HepG2 (cell line): ENCODE measurements around the gene RAB3A. TPM values are rescaled to one million over a fixed set of nuclear protein-coding genes. Genes with fewer than 3 reads are reported as not detected.

Source experiments
- ATAC-seq: fragments of 200-7000 bp; cut with Tn5 transposase; 3 replicates; pipeline ENCODE4 v1.9.1; 2020; ENCODE audit warnings: mild to moderate bottlenecking, moderate library complexity
- BruUV-seq: library from RNA; stranded (reverse); fragments of 400-500 nt; replicated peaks from 2 replicates; lab custom pipeline; 2021; lab: Mats Ljungman, UMichigan
- CTCF ChIA-PET: fragments of 300-600 bp; formaldehyde crosslinking; extraction: SDS; loops from one replicate; lab custom pipeline; 2021; ENCODE audit warnings: low total read pairs, inconsistent platforms, low intra/inter-chr PET ratio; lab: Yijun Ruan, JAX
- POLR2A ChIA-PET: fragments of 350-600 bp; sonication (Branson Sonifier 250); formaldehyde crosslinking; loops from one replicate; lab custom pipeline; 2020; ENCODE audit warnings: antibody characterized with exemption, inconsistent platforms; lab: Yijun Ruan, JAX
- DNase-seq: peaks from one replicate; pipeline ENCODE4 v3.0.0-alpha.2; 2015; ENCODE audit warnings: low spot score
- FAIRE-seq: peaks from 3 replicates; lab custom pipeline; 2011; peaks lifted over from hg19 to GRCh38; lab: Jason Lieb, UNC
- H2AFZ ChIP-seq: one replicate; pipeline ENCODE4 v1.6.1; 2011; ENCODE audit warnings: low read length, inconsistent platforms
- H3K27ac ChIP-seq: fragments of 300-600 bp; 3 replicates; pipeline ENCODE4 v1.8.0; 2011; ENCODE audit warnings: mixed run types, mild to moderate bottlenecking, mixed read lengths, low read length, inconsistent platforms; ENCODE audit not compliant: insufficient read depth; ENCODE audit errors: extremely low read length
- H3K27me3 ChIP-seq, 2 experiments: fragments of 200-600 bp in 1 of 2; 2 replicates in 1 of 2; 3 replicates in 1 of 2; pipeline versions ENCODE4 v1.6.0 to v1.8.0; 2011; ENCODE audit warnings: low read length in 2 of 2, mild to moderate bottlenecking in 2 of 2, moderate library complexity in 2 of 2, inconsistent platforms in 1 of 2; ENCODE audit not compliant: insufficient read depth in 2 of 2, control insufficient read depth in 1 of 2
- H3K36me3 ChIP-seq, 2 experiments: fragments of 200-600 bp in 1 of 2; replicated peaks in 1 of 2; 2 replicates in 1 of 2; 3 replicates in 1 of 2; pipeline versions ENCODE4 v1.5.1 to v1.8.0; 2011; ENCODE audit warnings: low read length in 2 of 2, inconsistent platforms in 1 of 2; ENCODE audit not compliant: insufficient read depth in 2 of 2, control insufficient read depth in 1 of 2
- H3K4me1 ChIP-seq: 2 replicates; pipeline ENCODE4 v1.5.1; 2012; ENCODE audit warnings: low read length, inconsistent platforms; ENCODE audit not compliant: insufficient read depth
- H3K4me2 ChIP-seq: 2 replicates; pipeline ENCODE4 v1.6.0; 2011; ENCODE audit warnings: low read depth, low read length, inconsistent platforms
- H3K4me3 ChIP-seq, 3 experiments: fragments of 200-600 bp in 1 of 3; sonication (generic), shearing (Covaris generic) in 1 of 3; replicated peaks in 1 of 3; 2 replicates each; pipeline ENCODE4 v1.5.1; 2011 to 2016; ENCODE audit warnings: low read length in 3 of 3, inconsistent platforms in 2 of 3, low read depth in 2 of 3, mild to moderate bottlenecking in 2 of 3, control low read depth in 1 of 3, mixed read lengths in 1 of 3; ENCODE audit not compliant: insufficient read depth in 1 of 3
- H3K79me2 ChIP-seq: one replicate; pipeline ENCODE4 v1.6.1; 2011; ENCODE audit warnings: low read length, inconsistent platforms; ENCODE audit not compliant: insufficient read depth
- H3K9ac ChIP-seq: 2 replicates; pipeline ENCODE4 v1.6.0; 2011; ENCODE audit warnings: mild to moderate bottlenecking, low read depth, low read length, inconsistent platforms; ENCODE audit not compliant: insufficient read depth
- H3K9me3 ChIP-seq: 2 replicates; pipeline ENCODE4 v1.5.1; 2012; ENCODE audit warnings: mild to moderate bottlenecking, low read length
- H4K20me1 ChIP-seq: 2 replicates; pipeline ENCODE4 v1.6.0; 2011; ENCODE audit warnings: inconsistent platforms, mild to moderate bottlenecking, low read length, moderate library complexity; ENCODE audit not compliant: insufficient read depth
- ATAD3A ChIP-seq: sonication (generic); formaldehyde crosslinking; IDR thresholded peaks from 2 replicates; pipeline ENCODE4 v1.4.0; 2020; ENCODE audit warnings: missing genetic modification reagents
- BCL6 ChIP-seq: IDR thresholded peaks from 2 replicates; pipeline ENCODE4 v1.6.1; 2016; ENCODE audit warnings: missing genetic modification reagents, missing compliant biosample characterization
- CC2D1A ChIP-seq: sonication (generic); formaldehyde crosslinking; IDR thresholded peaks from 2 replicates; pipeline ENCODE4 v1.8.1; 2023; ENCODE audit warnings: mild to moderate bottlenecking, missing genetic modification reagents
- CCDC6 ChIP-seq: sonication (generic); formaldehyde crosslinking; IDR thresholded peaks from 2 replicates; pipeline ENCODE4 v1.8.1; 2022; ENCODE audit warnings: mild to moderate bottlenecking, missing genetic modification reagents, moderate library complexity
- HCFC1 ChIP-seq: fragments of 150-350 bp; IDR thresholded peaks from 2 replicates; pipeline ENCODE4 v1.6.1; 2014; ENCODE audit warnings: low read depth, low read length
- HMGXB3 ChIP-seq: sonication (generic); formaldehyde crosslinking; IDR thresholded peaks from 2 replicates; pipeline ENCODE4 v1.4.0; 2020; ENCODE audit warnings: missing genetic modification reagents, borderline replicate concordance
- MEF2D ChIP-seq: sonication (generic); formaldehyde crosslinking; IDR thresholded peaks from 2 replicates; pipeline ENCODE4 v1.5.1; 2020; ENCODE audit warnings: mild to moderate bottlenecking, missing genetic modification reagents
- SMAD1 ChIP-seq: sonication (generic); formaldehyde crosslinking; IDR thresholded peaks from 2 replicates; pipeline ENCODE4 v1.4.0; 2020; ENCODE audit warnings: missing genetic modification reagents, low read depth, mild to moderate bottlenecking, borderline replicate concordance
- TERF1 ChIP-seq: sonication (generic); formaldehyde crosslinking; IDR thresholded peaks from 2 replicates; pipeline ENCODE4 v1.8.0; 2022; ENCODE audit warnings: mild to moderate bottlenecking, missing genetic modification reagents, moderate library complexity
- ZKSCAN1 ChIP-seq: fragments of 150-350 bp; IDR thresholded peaks from 2 replicates; pipeline ENCODE4 v1.6.1; 2014; ENCODE audit warnings: low read length
- ZNF136 ChIP-seq: sonication (generic); formaldehyde crosslinking; IDR thresholded peaks from 2 replicates; pipeline ENCODE4 v1.8.1; 2022; ENCODE audit warnings: low read depth, mild to moderate bottlenecking, moderate library complexity, missing genetic modification reagents
- ZNF234 ChIP-seq: sonication (generic); formaldehyde crosslinking; conservative IDR thresholded peaks from 2 replicates; pipeline ENCODE4 v1.5.1; 2020; ENCODE audit warnings: mild to moderate bottlenecking, missing genetic modification reagents
- ZNF292 ChIP-seq: sonication (generic); formaldehyde crosslinking; IDR thresholded peaks from 2 replicates; pipeline ENCODE4 v1.8.1; 2022; ENCODE audit warnings: mild to moderate bottlenecking, low read depth, missing genetic modification reagents, borderline replicate concordance
- ZNF460 ChIP-seq: sonication (generic); formaldehyde crosslinking; IDR thresholded peaks from 2 replicates; pipeline ENCODE4 v1.5.1; 2020; ENCODE audit warnings: missing genetic modification reagents, mild to moderate bottlenecking, borderline replicate concordance
- ZNF546 ChIP-seq: sonication (generic); formaldehyde crosslinking; conservative IDR thresholded peaks from 2 replicates; pipeline ENCODE4 v1.8.1; 2023; ENCODE audit warnings: mild to moderate bottlenecking, missing genetic modification reagents
- ZNF660 ChIP-seq: sonication (generic); formaldehyde crosslinking; IDR thresholded peaks from 2 replicates; pipeline ENCODE4 v1.5.1; 2020; ENCODE audit warnings: mild to moderate bottlenecking, low read depth, missing genetic modification reagents, borderline replicate concordance
- ZNF792 ChIP-seq: IDR thresholded peaks from 2 replicates; pipeline ENCODE4 v1.6.1; 2016
- WGBS: methylation state at CpG from one replicate; pipeline ENCODE4 v1.1.6; 2017; ENCODE audit warnings: low lambda C conversion rate; 5-methylcytosine and 5-hydroxymethylcytosine counted together
- in situ Hi-C: cut with HindIII; loops from 2 replicates; pipeline ENCODE4 v1.10.0; 2017; ENCODE audit warnings: low pct_unique_long_range_greater_than_20kb; ENCODE audit not compliant: extremely low pct_ligation_motif_present
- intact Hi-C: fragments of 100-400 bp; cut with micrococcal nuclease; formaldehyde crosslinking; loops from one replicate; pipeline ENCODE4 v1.10.0; 2022; ENCODE audit not compliant: unreplicated experiment
- polyA plus RNA-seq, 8 experiments: library from polyadenylated mRNA; depleted of rRNA in 3 of 8; stranded (reverse) in 7 of 8; unstranded in 1 of 8; fragments of >200 nt; fragmentation: Illumina TruSeq in 4 of 8; extraction: Trizol in 4 of 8; gene quantifications; 2 replicates each; pipeline versions ENCODE4 v1.2.1 to v1.2.3, GENCODE V29; 2011 to 2016; ENCODE audit warnings: low read depth in 4 of 8, missing spikeins in 1 of 8, mixed read lengths in 1 of 8; ENCODE audit not compliant: insufficient read depth in 1 of 8
- total RNA-seq, 5 experiments: library from RNA; depleted of rRNA; stranded (reverse); fragments of >200 nt; fragmentation: Illumina TruSeq; extraction: Trizol; gene quantifications; 2 replicates each; pipeline ENCODE4 v1.2.3, GENCODE V29; 2016; ENCODE audit warnings: low read depth in 1 of 5
- TF ChIP-seq, protein P1 (sequence below): IDR thresholded peaks from 2 replicates; pipeline ENCODE4 v1.6.1; 2016; ENCODE audit warnings: missing biosample characterization, missing genetic modification reagents, low read depth

RAB3A gene
- total and polyA plus RNA-seq, 2 of the 13 experiments (the other 11 are each of a cell fraction or from before 2014, with no cell fraction given) = 0.58 to 0.98 TPM

- in situ Hi-C loops = loop anchor here (5.0 to 10.0 kb wide), 2 partner anchors 46 to 209 kb away; partner anchors contain the start of gene SSBP4
- FAIRE-seq (no peak), DNase-seq (no peak), ATAC-seq (no peak)
- no peak for TF ChIP-seq ZKSCAN1
- no peak for TF ChIP-seq ZNF660 (CRISPR knock-in tag)
- TF ChIP-seq ZNF234 = no peak
- TF ChIP-seq ZNF546 = no peak
- TF ChIP-seq MEF2D (CRISPR knock-in tag) = no peak
- no peak for TF ChIP-seq ATAD3A (CRISPR knock-in tag)
- TF ChIP-seq ZNF136 (CRISPR knock-in tag) = no peak
- TF ChIP-seq HCFC1 = no peak
- TF ChIP-seq ZNF460 = no peak
- no peak for TF ChIP-seq SMAD1 (CRISPR knock-in tag)
- TF ChIP-seq CCDC6 (CRISPR knock-in tag) = no peak
- no peak for TF ChIP-seq TERF1 (CRISPR knock-in tag)
- no peak for TF ChIP-seq CC2D1A
- TF ChIP-seq BCL6 (CRISPR knock-in tag) = no peak
- TF ChIP-seq, protein P1, sequence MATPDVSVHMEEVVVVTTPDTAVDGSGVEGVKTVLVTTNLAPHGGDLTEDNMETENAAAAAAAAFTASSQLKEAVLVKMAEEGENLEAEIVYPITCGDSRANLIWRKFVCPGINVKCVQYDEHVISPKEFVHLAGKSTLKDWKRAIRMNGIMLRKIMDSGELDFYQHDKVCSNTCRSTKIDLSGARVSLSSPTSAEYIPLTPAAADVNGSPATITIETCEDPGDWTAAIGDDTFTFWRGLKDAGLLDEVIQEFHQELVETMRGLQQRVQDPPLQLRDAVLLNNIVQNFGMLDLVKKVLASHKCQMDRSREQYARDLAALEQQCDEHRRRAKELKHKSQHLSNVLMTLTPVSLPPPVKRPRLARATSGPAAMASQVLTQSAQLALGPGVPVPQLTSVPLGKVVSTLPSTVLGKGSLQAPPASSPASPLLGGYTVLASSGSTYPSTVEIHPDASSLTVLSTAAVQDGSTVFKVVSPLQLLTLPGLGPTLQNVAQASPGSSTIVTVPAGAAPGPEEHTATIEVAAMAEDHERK = no peak
- no peak for TF ChIP-seq ZNF792 (CRISPR knock-in tag)
- no peak for TF ChIP-seq HMGXB3 (CRISPR knock-in tag)
- TF ChIP-seq ZNF292 (CRISPR knock-in tag) = no peak
- Histone ChIP-seq H3K79me2 (no peaks in the 10 kb centered on the region), H3K9ac (no peak overlapping the region), H3K27me3 (peaks cover 0 to 8% of the 10 kb centered on the region in 2 experiments; a peak in 1 of 5 replicates), H2AFZ (no peak overlapping the region), H3K4me2 (peak overlapping the region; percentile 87; the same call in 1 of the 2 replicates), H3K4me3 (no peak overlapping the region), H3K4me1 (peaks cover 13% of the 10 kb centered on the region), H4K20me1 (no peaks in the 10 kb centered on the region), H3K9me3 (no peaks in the 10 kb centered on the region), H3K36me3 (0 out of 5 replicates have a peak, but pooled peaks cover 0 to 1% of the 10 kb centered on the region in 2 experiments), H3K27ac (no peak overlapping the region)
- POLR2A ChIA-PET = interaction anchor here (1.0 to 4.0 kb wide), 5 partner anchors 14 to 347 kb away, joined by 3 to 27 read pairs (median 4); partner anchors contain the start of genes GDF15, IQCN and MPV17L2
- WGBS = 75% methylated on average over 12 of the region's 12 CpGs
- CTCF ChIA-PET = no interaction called here
- no TSS peak for BruUV-seq
- intact Hi-C loops = loop anchor here (5.0 kb wide), 1 partner anchor 206 kb away; no protein-coding TSS in a partner anchor
Measured at GRCh38 chr19:18206018-18206417, 2.2 kb upstream of the RAB3A start.
